A549 (cell line): Measurements from ENCODE around the gene RXRA. TPM values are rescaled to one million over a fixed set of nuclear protein-coding genes. Genes with fewer than 3 reads are reported as not detected.

Experiments used
- ATAC-seq, 2 experiments: fragments of 200-7000 bp in 1 of 2; fragments of >200 bp in 1 of 2; cut with Nextera tagmentation in 1 of 2; cut with Tn5 transposase in 1 of 2; 3 replicates each; pipeline versions ENCODE4 v1.8.0 to v1.9.1; 2018 to 2020; ENCODE audit warnings: mild to moderate bottlenecking in 1 of 2, moderate library complexity in 1 of 2
- CTCF ChIA-PET: fragments of 300-600 bp; sonication (Branson Sonifier 250); formaldehyde crosslinking; extraction: SDS; loops from one replicate; lab custom pipeline; 2021; ENCODE audit warnings: antibody characterized with exemption, inconsistent platforms; lab: Yijun Ruan, JAX
- POLR2A ChIA-PET: fragments of 350-600 bp; formaldehyde crosslinking; extraction: SDS; loops from one replicate; lab custom pipeline; 2021; ENCODE audit warnings: antibody characterized with exemption, inconsistent platforms; lab: Yijun Ruan, JAX
- DNase-seq, 2 experiments: peaks; one replicate each; pipeline versions ENCODE4 v3.0.0 to v3.0.0-alpha.2; 2011 to 2016; ENCODE audit warnings: low read depth in 1 of 2, low spot score in 1 of 2
- FAIRE-seq: peaks from 2 replicates; lab custom pipeline; 2011; peaks lifted over from hg19 to GRCh38; lab: Jason Lieb, UNC
- H3K27ac ChIP-seq, 2 experiments: fragments of >200 bp; sonication (Bioruptor Twin); formaldehyde crosslinking; 3 replicates each; pipeline ENCODE4 v1.5.1; 2016 to 2017
- H3K4me1 ChIP-seq: fragments of >200 bp; sonication (Bioruptor Twin); formaldehyde crosslinking; 3 replicates; pipeline ENCODE4 v1.6.1; 2016
- H3K4me2 ChIP-seq: fragments of >200 bp; sonication (Bioruptor Twin); formaldehyde crosslinking; 3 replicates; pipeline ENCODE4 v1.6.1; 2016
- H3K4me3 ChIP-seq: fragments of >200 bp; sonication (Bioruptor Twin); formaldehyde crosslinking; 3 replicates; pipeline ENCODE4 v1.5.1; 2016
- H3K9me3 ChIP-seq: fragments of >200 bp; sonication (Bioruptor Twin); formaldehyde crosslinking; 3 replicates; pipeline ENCODE4 v1.6.1; 2016
- FOSB ChIP-seq: fragments of 250-450 bp; sonication (Bioruptor Pico); IDR thresholded peaks from 2 replicates; pipeline ENCODE4 v1.5.0; 2020; ENCODE audit warnings: mild to moderate bottlenecking, moderate library complexity
- HDAC2 ChIP-seq: fragments of 200-600 bp; sonication (generic); IDR thresholded peaks from 2 replicates; pipeline ENCODE4 v1.6.1; 2016
- KDM1A ChIP-seq: fragments of 200-600 bp; sonication (generic); IDR thresholded peaks from 2 replicates; pipeline ENCODE4 v1.6.1; 2016; ENCODE audit warnings: low read depth, mild to moderate bottlenecking
- MAFK ChIP-seq: fragments of 450-650 bp; IDR thresholded peaks from 2 replicates; pipeline ENCODE4 v1.6.1; 2014; ENCODE audit not compliant: partially characterized antibody
- MYC ChIP-seq: IDR thresholded peaks from 2 replicates; pipeline ENCODE4 v1.6.1; 2012; ENCODE audit warnings: mild to moderate bottlenecking, inconsistent platforms, low read length, improper control_type of control experiment, borderline replicate concordance
- NR3C1 ChIP-seq: fragments of >200 bp; sonication (Bioruptor Twin); formaldehyde crosslinking; IDR thresholded peaks from 3 replicates; pipeline ENCODE4 v1.6.1; 2017
- RFX5 ChIP-seq: fragments of 450-650 bp; IDR thresholded peaks from 2 replicates; pipeline ENCODE4 v1.7.1; 2014; ENCODE audit warnings: antibody characterized with exemption, mild to moderate bottlenecking, moderate library complexity
- ZC3H11A ChIP-seq: fragments of 450-650 bp; IDR thresholded peaks from 2 replicates; pipeline ENCODE4 v1.6.1; 2014; ENCODE audit warnings: antibody characterized with exemption, mild to moderate bottlenecking
- ZFP36 ChIP-seq: fragments of 450-650 bp; IDR thresholded peaks from 2 replicates; pipeline ENCODE4 v1.6.1; 2014; ENCODE audit warnings: borderline replicate concordance; ENCODE audit not compliant: partially characterized antibody
- WGBS: methylation state at CpG from one replicate; pipeline ENCODE4 v1.1.6; 2017; ENCODE audit errors: missing lambda C conversion rate; 5-methylcytosine and 5-hydroxymethylcytosine counted together
- polyA plus RNA-seq, 4 experiments: library from polyadenylated mRNA; depleted of rRNA in 3 of 4; stranded (reverse); fragments of >200 nt; fragmentation: RNase III in 1 of 4; extraction: RNeasy Plus Mini Kit Qiagen cat#74134 plus additional on column Dnase treatment in 1 of 4; gene quantifications; 2 replicates in 3 of 4; 3 replicates in 1 of 4; pipeline ENCODE4 v1.2.3, GENCODE V29; 2011 to 2017
- TF ChIP-seq, protein P1 (sequence below): IDR thresholded peaks from 2 replicates; pipeline ENCODE4 v1.6.1; 2012
- TF ChIP-seq, protein P2 (sequence below): fragments of 200-600 bp; sonication (generic); IDR thresholded peaks from 2 replicates; pipeline ENCODE4 v1.6.1; 2016; ENCODE audit warnings: antibody characterized with exemption, mild to moderate bottlenecking, moderate library complexity
- TF ChIP-seq, protein P3 (sequence below): fragments of 250-450 bp; sonication (Bioruptor Pico); IDR thresholded peaks from 2 replicates; pipeline ENCODE4 v1.5.0; 2021; ENCODE audit warnings: mild to moderate bottlenecking, moderate library complexity, borderline replicate concordance

RXRA gene
- polyA plus RNA-seq, 2 of the 4 experiments (the other 2 are of a cell fraction) = 6.6 to 23.9 TPM

DNA sequence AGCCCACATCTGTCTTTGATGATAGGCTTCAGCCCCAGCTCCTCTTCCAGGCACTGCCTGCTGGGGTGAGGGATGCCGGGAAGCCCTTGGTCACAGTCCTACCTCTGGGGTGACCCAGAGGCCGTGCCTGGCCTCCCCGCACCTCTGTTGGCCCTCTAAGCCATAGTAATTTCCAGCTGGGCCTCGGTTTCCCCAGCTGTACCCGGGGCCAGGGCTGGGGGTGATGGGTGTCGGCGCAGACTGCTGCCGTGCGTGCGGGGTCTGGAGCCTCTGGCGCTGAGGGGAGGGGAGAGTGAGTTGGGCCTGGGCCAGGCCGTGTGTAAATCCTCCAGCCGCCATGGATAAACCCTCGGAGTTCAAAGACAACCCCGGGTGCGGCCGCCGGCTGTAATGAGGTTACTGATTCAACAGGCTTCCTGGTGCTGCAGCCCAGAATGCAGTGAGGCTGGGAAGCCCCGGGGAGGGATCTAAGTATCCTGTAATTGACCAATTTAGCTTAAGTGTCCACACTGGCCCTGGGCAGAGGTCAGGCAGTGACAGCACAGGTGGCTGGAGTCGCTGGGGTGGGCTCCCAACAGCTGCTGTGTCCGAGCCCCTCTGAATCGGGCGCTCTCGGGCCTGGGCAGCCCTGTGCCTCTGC lies 7.1 kb downstream of the RXRA start (continued):
- TF ChIP-seq, protein P1, sequence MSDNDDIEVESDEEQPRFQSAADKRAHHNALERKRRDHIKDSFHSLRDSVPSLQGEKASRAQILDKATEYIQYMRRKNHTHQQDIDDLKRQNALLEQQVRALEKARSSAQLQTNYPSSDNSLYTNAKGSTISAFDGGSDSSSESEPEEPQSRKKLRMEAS = no peak
- TF ChIP-seq NR3C1 (no peak), KDM1A (no peak)
- TF ChIP-seq, all 56 proteins: peak for 0

DNA sequence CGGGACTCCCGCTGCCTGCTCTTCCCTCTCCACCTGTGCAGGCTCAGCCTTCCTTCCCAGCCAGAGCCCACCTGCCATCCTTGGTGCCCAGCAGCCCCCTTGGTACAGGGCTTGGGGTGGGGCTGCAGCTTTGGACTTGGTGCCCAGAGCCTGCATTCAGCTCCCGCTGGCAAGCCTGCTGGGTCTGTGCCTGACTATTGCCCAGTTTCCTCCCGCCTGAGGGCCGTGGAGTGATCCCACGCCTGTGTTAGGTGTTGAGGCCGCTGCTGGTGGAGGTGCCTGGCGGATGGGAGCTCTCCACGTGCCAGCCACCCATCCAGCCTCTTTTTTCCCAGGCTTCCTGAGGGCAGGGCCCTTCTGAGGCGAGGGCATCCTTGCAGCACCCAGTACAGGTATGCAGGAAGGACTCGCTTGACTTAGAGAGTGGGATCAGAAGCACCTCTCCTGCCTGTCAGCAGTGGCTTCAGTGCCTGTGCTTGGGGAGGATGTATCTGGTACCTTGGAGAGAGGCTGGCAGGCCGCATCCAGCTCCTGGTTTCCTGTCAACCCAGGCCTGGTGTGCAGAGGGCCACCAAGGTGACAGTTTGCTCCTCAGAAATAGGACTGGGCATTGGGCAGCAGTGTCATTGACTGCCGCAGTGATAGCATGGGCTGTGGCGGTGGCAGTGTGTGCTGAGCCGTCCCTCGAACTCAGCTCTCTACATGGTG lies 7.8 kb downstream of the RXRA start:
- CTCF ChIA-PET = interaction anchor here (0.8 to 2.6 kb wide), 6 partner anchors 10 to 163 kb away, joined by 3 to 10 read pairs (median 6); no protein-coding TSS in a partner anchor
- Histone ChIP-seq H3K4me3 (no peak overlapping the region), H3K9me3 (no peaks in the 10 kb centered on the region), H3K27ac (no peak overlapping the region), H3K4me2 (no peak overlapping the region), H3K4me1 (peaks cover 33% of the 10 kb centered on the region)
- POLR2A ChIA-PET = no interaction called here
- TF ChIP-seq, protein P2, sequence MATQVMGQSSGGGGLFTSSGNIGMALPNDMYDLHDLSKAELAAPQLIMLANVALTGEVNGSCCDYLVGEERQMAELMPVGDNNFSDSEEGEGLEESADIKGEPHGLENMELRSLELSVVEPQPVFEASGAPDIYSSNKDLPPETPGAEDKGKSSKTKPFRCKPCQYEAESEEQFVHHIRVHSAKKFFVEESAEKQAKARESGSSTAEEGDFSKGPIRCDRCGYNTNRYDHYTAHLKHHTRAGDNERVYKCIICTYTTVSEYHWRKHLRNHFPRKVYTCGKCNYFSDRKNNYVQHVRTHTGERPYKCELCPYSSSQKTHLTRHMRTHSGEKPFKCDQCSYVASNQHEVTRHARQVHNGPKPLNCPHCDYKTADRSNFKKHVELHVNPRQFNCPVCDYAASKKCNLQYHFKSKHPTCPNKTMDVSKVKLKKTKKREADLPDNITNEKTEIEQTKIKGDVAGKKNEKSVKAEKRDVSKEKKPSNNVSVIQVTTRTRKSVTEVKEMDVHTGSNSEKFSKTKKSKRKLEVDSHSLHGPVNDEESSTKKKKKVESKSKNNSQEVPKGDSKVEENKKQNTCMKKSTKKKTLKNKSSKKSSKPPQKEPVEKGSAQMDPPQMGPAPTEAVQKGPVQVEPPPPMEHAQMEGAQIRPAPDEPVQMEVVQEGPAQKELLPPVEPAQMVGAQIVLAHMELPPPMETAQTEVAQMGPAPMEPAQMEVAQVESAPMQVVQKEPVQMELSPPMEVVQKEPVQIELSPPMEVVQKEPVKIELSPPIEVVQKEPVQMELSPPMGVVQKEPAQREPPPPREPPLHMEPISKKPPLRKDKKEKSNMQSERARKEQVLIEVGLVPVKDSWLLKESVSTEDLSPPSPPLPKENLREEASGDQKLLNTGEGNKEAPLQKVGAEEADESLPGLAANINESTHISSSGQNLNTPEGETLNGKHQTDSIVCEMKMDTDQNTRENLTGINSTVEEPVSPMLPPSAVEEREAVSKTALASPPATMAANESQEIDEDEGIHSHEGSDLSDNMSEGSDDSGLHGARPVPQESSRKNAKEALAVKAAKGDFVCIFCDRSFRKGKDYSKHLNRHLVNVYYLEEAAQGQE = peak; percentile 55; the same call in 1 of the 2 replicates
- TF ChIP-seq, protein P3, sequence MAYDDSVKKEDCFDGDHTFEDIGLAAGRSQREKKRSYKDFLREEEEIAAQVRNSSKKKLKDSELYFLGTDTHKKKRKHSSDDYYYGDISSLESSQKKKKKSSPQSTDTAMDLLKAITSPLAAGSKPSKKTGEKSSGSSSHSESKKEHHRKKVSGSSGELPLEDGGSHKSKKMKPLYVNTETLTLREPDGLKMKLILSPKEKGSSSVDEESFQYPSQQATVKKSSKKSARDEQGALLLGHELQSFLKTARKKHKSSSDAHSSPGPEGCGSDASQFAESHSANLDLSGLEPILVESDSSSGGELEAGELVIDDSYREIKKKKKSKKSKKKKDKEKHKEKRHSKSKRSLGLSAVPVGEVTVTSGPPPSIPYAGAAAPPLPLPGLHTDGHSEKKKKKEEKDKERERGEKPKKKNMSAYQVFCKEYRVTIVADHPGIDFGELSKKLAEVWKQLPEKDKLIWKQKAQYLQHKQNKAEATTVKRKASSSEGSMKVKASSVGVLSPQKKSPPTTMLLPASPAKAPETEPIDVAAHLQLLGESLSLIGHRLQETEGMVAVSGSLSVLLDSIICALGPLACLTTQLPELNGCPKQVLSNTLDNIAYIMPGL = no peak
- FAIRE-seq (no peak), ATAC-seq (no peak), DNase-seq (no peak)
- WGBS = 92% methylated on average over 13 of the region's 16 CpGs

DNA sequence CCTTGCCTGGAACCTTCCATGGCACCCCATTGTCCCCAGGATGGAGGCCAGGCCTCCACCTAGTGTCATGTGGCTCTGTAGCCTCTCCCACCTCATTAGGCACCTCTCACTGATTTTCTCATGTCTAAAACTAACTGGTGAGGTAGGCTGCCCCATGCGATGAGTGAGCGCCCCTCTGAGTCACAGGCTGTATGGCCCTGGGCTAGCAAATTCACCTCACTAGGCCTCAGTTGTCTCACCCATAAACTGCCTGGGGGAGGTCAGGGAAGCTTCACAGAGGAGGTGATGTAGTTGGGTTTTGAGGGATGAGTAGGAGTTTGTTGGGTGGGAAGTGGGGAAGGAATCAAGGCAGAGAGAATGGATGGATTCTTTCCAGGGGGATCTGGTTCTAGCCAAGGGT lies 8.8 kb downstream of the RXRA start:
- DNase-seq (no peak), FAIRE-seq (no peak), ATAC-seq (no peak)
- TF ChIP-seq MYC (no peak), RFX5 (no peak), ZFP36 (peak; percentile 57), MAFK (no peak), ZC3H11A (no peak)
- H3K4me1 ChIP-seq = peaks cover 22% of the 10 kb centered on the region
- H3K4me3 ChIP-seq = no peak overlapping the region
- ChIA-PET CTCF (interaction anchor here (0.8 to 2.6 kb wide), 6 partner anchors 9 to 164 kb away, joined by 3 to 10 read pairs (median 6); no protein-coding TSS in a partner anchor), POLR2A (no interaction called here)
- 89% methylated on average over 2 of the region's 2 CpGs for WGBS
- no peak overlapping the region for H3K27ac ChIP-seq
- no peak overlapping the region for H3K4me2 ChIP-seq
- H3K9me3 ChIP-seq = no peaks in the 10 kb centered on the region

DNA sequence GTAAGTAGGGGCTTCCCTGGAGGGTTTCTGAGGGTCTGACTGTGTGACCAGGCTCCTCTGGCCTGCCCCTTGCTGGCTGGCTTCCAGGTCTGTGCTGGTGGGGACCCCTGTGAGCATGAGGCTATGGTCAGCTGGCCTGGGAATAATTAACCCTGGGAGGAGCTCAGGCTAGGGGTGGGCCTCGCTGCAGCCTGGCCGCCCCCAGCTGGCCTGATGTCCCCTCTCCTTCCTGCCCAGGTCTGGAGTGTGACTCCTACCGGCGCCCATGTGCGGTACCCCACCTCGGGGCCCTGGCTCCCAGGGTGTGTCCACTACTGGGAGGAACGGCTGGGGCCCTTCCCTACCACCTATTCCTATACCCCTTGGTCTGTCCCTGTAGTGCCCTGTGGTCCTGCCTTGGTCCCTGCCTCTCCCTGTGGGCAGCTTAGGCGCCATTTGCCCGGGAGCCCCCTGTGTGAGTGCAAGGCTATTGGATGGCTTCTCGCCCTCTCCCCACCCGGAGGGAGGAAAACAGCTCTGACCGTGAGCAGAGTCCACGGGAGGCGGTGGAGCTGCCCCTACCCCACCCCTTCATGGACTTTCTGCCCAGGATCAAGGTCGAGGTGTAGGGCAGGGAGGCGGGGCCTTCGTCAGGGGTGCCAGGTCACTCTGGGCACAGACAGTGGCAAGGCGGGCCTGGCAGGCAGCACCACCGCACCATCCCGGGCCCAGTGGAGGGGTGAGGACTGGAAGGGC lies 9.4 kb downstream of the RXRA start:
- Histone ChIP-seq H3K4me1 (peaks cover 20% of the 10 kb centered on the region), H3K27ac (no peak overlapping the region), H3K4me2 (no peak overlapping the region), H3K4me3 (no peak overlapping the region), H3K9me3 (no peaks in the 10 kb centered on the region)
- CTCF ChIA-PET = interaction anchor here (1.1 to 2.6 kb wide), 5 partner anchors 8 to 165 kb away, joined by 3 to 10 read pairs (median 7); no protein-coding TSS in a partner anchor
- ATAC-seq (no peak), FAIRE-seq (no peak), DNase-seq (no peak)
- no peak for TF ChIP-seq NR3C1
- no peak for TF ChIP-seq FOSB
- TF ChIP-seq HDAC2 = no peak
- 92% methylated on average over 19 of the region's 20 CpGs for WGBS
- POLR2A ChIA-PET = no interaction called here
